Measurements from ENCODE around the gene TMEM203. TPM values are rescaled to one million over a fixed set of nuclear protein-coding genes. Genes with fewer than 3 reads are reported as not detected.
A peak's percentile ranks its signal among the peaks of the same experiment; 100 is the strongest.

Gene TMEM203
- total and polyA plus RNA-seq, 2 of the 13 experiments (the other 11 are each of a cell fraction or from before 2014, with no cell fraction given) = 23.4 to 36.7 TPM

GRCh38 chr9:137241490-137242268 is 36.2 kb upstream of the TMEM203 start (continued):
- TF ChIP-seq ZNF660 (CRISPR knock-in tag; IDR thresholded peaks at IDR 0.05; ENCODE audit: borderline replicate concordance, low read depth) = no peak
- no peak for TF ChIP-seq GTF3A (CRISPR knock-in tag; conservative IDR thresholded peaks at IDR 0.05)
- TF ChIP-seq ZNF264 (CRISPR knock-in tag; IDR thresholded peaks at IDR 0.05) = 0 out of 2 replicates have a peak, but pooled peaks have one; percentile 26
- TF ChIP-seq LCORL (IDR thresholded peaks at IDR 0.05) = no peak
- TF ChIP-seq LCORL (CRISPR knock-in tag; IDR thresholded peaks at IDR 0.05) = peak; percentile 91
- 0 out of 2 replicates have a peak, but pooled peaks have one; percentile 25 for TF ChIP-seq MEF2D (CRISPR knock-in tag; IDR thresholded peaks at IDR 0.05)
- no peak for TF ChIP-seq MIXL1 (CRISPR knock-in tag; IDR thresholded peaks at IDR 0.05)
- no peak; the same call in 1 of the 2 replicates for TF ChIP-seq SIN3A (IDR thresholded peaks at IDR 0.05; ENCODE audit: borderline replicate concordance, low read depth, low read length)
- TF ChIP-seq POLR2AphosphoS5 (IDR thresholded peaks at IDR 0.05; ENCODE audit: low read depth, low read length) = no peak
- TF ChIP-seq ZXDC (CRISPR knock-in tag; IDR thresholded peaks at IDR 0.05) = no peak
- TF ChIP-seq ZNF672 (CRISPR knock-in tag; IDR thresholded peaks at IDR 0.05) = peak; percentile 28; the same call in 1 of the 2 replicates
- no peak for TF ChIP-seq FOXO1 (CRISPR knock-in tag; IDR thresholded peaks at IDR 0.05)
- no peak for TF ChIP-seq SIX4 (CRISPR knock-in tag; IDR thresholded peaks at IDR 0.05)
- TF ChIP-seq ZBTB44 (CRISPR knock-in tag; IDR thresholded peaks at IDR 0.05) = no peak
- no peak for TF ChIP-seq CEBPG (CRISPR knock-in tag; IDR thresholded peaks at IDR 0.05)
- no peak for TF ChIP-seq ZNF567 (CRISPR knock-in tag; IDR thresholded peaks at IDR 0.05; ENCODE audit: borderline replicate concordance)
- no peak for TF ChIP-seq HNRNPH1 (optimal IDR thresholded peaks at IDR 0.05; ENCODE audit: low read depth, low read length)
- TF ChIP-seq TARDBP (CRISPR knock-in tag; IDR thresholded peaks at IDR 0.05) = 0 out of 2 replicates have a peak, but pooled peaks have one; percentile 44
- TF ChIP-seq AGO1 (IDR thresholded peaks at IDR 0.05; ENCODE audit: low read depth, low read length, poor library complexity, severe bottlenecking) = peak; percentile 84
- no peak for TF ChIP-seq TCF7 (IDR thresholded peaks at IDR 0.05; ENCODE audit: low read depth)
- TF ChIP-seq, protein P1, sequence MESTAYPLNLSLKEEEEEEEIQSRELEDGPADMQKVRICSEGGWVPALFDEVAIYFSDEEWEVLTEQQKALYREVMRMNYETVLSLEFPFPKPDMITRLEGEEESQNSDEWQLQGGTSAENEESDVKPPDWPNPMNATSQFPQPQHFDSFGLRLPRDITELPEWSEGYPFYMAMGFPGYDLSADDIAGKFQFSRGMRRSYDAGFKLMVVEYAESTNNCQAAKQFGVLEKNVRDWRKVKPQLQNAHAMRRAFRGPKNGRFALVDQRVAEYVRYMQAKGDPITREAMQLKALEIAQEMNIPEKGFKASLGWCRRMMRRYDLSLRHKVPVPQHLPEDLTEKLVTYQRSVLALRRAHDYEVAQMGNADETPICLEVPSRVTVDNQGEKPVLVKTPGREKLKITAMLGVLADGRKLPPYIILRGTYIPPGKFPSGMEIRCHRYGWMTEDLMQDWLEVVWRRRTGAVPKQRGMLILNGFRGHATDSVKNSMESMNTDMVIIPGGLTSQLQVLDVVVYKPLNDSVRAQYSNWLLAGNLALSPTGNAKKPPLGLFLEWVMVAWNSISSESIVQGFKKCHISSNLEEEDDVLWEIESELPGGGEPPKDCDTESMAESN (CRISPR knock-in tag; conservative IDR thresholded peaks at IDR 0.05) = peak; percentile 63; the same call in 1 of the 2 replicates
- TF ChIP-seq MBNL3 (CRISPR knock-in tag; conservative IDR thresholded peaks at IDR 0.05) = no peak
- peak; percentile 47; the same call in 1 of the 2 replicates for TF ChIP-seq ZNF768 (CRISPR knock-in tag; IDR thresholded peaks at IDR 0.05)
- TF ChIP-seq ZNF709 (CRISPR knock-in tag; IDR thresholded peaks at IDR 0.05) = no peak
- TF ChIP-seq CENPX (CRISPR knock-in tag; IDR thresholded peaks at IDR 0.05) = no peak
